Stimulated activated CD8-positive, alpha-beta memory T cell treated with anti-CD3 and anti-CD28 coated beads, Interleukin-4, amount 100 ng/mL, for 4 hours (primary cell): ENCODE results near the gene ECEL1.

Experiments used
- DNase-seq, 2 donors: peaks; one replicate each; pipeline ENCODE4 v3.0.0-alpha.2; 2020; ENCODE audit warnings: low read depth in 2 of 2, low spot score in 1 of 2

Gene ECEL1

DNA sequence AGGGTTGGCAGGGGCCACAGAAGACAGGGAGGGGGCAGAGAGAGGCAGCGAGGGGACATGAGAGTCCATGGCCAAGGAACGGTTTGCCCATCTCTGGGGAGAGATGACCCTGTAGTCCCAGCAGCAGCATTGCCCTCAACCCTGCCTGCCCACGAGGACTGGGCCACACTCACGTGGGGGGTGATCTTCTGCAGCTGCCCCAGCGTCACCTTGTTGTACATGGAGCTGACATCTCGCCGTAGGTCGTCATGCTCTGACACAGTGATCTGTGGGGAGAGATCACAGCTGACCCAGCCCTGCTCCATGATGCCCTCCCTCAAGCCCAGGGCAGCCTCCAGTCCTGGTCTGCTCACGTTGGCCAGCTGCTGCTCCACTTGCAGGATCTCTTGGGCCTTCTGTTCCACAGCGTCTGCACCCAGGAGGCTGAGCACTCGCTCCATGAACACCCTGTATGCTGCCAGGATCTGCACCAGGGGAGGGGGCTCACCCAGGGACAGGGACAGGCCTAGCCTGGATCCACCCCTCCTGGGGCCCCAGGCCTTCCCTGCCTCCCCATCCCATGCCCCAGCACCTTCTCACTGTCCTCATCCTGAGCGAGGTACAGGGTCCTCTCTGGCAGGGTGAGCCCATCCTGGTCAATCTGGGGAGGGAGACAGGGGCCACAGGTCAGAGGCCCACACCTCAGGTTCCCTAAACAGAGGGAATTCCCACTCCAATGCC lies 2.8 kb downstream of the ECEL1 start:
- DNase-seq, result no peak

DNA sequence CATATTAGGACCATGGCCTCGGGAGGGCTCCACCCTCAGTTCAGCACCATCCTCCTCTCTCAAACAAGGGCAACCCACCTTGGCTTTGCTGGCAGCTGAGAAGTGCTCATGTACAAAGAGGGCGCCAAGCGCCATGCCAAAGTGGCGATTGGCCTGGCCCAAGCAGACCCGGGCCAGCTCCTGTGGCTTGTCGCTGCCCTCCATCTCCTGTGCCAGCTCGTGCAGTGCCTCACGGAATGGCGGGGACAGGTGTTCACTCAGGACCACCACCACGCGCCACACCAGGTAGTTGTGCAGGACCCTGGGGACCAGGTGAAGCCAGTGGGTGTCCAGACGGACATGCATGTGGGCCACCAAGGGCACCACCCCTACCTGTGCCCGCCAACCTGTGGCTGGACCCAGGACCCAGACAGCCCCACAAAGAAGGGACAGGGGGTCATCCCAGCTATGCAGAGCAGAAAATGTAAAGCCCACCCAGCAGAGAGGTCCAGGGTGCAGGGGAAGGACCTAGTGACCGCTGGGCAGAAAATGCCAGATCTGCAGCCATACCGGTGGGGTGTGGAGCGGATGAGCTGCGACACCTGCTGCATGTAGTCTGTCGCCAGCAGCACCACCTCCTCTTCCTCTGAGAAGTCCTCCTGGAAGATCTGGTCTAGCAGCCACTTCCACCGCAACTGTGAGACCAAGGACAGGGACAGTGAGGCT lies 3.6 kb downstream of the ECEL1 start:
- no peak for DNase-seq

DNA sequence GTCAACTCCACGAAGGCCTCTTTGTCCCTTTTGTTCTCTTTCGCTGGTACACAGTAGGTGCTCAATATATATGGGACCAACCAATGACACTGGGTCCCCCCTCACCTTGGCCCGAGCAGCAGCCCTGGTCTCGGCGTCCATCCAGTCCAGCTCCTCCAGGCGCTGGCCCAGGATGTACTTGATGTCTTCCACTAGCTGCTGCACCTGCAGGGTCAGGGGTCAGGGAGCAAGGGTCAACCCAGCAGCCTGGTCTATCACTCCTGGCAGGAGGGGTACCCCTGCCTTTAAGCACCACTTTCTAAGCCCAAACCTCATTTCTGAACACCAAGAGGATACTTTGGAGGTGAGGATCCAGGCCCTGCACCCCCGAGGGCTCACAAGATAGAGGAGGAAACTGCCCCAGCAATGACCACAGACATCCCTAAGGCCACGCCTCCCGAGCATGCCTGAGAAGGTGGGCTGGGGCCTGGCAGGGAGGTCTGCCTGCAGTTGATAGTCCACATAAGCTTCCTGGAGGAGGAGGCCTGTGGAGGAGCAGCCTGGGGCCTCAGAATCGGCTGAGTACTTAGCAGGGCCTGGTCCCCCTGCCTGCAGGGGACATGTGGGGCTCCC lies 4.2 kb downstream of the ECEL1 start:
- DNase-seq, result no peak

DNA sequence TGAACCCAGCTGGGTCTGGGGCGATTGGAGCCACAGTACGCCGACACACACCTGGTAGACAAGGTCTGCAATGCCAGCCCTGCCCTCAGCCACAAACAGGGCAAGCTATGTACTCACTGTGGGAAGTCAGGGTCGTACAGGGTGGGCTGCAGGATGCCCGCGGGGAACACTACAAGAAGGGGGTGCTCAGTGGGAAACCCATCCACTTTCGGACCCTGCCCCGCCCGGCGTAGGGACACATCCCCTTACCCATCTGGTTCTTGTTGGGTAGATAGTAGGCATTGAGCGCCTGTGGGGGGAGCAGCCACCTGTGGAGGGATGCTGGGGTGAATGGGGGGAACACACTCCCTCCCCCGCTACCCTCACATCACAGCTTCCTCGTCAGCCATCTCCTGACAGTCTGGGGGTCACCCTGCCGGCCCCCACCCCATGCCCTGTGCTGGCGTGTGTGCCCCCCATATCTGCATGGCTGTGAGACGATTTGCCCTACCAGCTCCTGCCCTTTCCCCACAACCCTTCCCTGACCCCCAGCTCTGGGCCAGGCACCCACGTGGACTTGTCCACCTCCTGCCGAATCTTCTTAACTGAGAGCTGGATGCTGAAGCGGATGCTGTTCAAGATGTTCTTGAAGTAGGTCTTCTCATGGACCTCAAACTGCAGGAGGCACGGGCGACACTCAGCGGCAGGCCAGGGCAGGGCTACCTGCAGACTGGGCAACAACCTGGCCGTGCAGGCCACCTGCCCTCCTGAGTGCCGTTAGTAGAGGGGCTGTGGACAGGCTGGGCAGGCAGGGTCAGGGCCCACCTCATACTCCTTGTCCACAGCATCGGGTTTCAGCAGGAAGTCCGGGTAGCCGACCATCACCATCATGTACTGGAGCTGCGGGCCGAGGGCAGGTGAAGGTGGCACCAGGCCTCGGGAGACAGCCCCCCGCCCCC lies 5.1 kb downstream of the ECEL1 start:
- no peak for DNase-seq

DNA sequence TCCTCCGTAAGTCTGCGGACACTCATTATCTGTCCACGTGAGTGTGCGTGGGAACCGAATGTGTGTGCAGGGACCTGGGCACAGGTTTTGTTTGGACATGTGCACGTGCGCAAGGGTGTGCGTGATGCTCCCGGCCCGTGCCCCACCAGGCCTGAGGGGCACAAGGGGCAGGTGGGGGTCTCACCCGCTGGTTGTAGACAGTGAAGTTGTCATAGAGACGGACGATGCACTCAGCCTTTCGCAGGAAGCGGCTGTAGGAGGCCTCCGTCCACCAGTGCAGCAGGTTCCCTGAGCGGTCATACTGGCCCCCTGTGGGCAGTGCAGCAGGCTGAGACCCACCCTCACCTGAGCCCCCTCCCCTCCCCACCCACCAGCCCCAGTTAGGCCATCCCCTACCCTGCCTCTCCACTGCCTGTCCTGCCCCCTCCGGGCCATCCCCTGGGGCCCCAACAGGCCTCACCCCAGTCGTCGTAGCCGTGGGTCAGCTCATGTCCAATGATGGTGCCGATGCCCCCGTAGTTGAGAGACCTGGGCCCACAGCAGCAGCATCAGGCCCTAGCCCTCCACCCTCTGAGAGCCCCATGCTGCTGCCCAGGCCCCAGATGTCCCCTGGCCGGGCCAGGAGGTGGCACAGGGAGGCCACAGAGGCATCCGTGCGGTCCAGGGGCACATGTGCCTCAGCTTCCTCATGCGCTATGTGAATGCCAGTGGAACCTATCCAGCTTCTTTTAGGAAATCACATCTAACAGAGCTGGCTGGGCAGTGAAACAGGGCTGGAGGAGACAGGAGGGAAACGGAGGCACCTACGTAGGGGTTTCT lies 6.1 kb downstream of the ECEL1 start:
- DNase-seq, result no peak

DNA sequence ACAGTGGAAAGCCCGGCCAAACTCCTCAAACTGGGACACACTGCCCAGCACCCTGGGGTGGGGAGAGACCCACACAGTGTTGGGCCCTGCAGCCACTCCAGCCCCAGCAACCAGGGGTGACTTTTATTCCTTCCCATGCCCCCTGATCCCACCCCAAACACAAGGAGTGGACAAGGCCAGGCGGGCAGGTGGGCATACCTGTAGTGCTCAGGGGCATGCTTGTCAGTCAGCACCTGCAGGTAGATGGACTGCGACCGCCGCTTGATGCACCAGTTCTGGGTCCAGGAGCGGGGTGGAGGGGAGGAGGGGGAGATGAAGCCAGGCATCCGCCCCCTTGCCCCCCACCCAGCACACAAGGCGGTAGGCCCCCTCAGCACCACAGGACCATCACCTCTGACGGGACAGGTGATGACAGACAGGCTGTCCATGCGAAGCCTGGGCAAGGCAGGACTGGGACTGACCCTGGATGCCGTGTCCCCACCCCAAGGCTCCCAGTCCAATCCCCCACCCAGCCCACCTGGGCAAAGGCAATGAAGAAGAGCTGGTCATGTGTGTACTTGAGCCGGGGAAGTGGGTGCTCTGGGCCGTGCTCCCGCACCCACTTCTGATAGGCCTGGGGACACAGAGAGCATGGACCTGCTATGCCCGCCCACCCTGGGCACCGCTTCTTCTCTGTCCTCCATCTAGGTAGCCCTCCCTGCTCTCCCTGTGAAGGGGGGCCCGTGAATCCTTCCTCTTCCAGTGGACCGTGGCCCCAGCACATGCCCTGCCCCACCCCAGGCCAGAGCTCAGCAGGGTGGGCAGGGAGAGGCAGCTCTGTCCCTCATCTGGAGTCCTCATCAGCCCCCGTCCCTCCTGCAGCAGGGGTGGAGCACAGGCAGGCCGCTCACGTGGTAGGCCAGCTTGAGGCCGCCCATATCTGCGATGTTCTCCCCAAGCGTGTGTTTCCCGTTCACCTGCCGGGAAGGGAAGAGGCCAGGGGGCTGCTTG lies 7.1 kb downstream of the ECEL1 start:
- no peak for DNase-seq

DNA sequence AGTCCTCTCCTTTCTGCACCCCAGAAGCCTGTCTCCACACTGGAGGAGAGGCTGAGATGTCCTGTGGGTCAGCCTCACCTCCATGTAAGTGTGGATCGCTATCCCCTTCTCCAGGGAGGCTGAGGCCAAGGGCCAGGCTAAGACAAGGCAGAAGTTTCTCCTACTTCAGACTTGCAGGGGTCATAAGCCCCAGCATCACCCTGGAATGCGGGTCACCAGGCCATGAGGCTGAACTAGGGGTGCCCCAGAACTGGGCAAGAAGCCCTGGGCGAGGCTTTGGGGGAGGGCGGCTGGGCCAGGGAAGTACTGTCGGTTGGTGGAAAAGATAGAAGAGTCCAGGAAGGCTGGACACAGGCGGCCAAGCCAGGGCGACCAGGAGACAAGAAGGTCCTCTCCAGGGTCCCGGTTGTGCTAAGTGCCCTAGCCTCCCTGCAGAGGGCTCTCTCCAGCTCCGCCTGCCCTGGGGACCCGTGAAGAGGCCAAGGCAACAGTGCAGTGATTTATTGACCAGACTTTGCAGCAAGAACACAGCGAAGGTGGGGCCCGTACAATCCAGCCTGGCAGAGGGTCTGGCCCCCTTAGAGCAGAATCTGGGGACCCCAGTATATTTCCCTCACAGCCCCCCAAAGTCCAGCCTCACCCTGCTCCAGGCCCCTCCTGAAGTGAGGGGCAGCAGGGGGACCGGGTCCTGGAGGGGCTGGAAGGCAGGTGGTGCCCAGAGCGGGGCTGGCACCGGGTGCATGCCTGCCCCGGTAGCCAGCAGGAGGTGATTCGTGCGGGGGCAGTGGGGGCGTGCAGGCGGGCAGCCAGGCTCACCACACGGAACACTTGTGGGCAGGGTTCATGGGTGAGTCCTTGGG lies 8.1 kb downstream of the ECEL1 start:
- no peak for DNase-seq

DNA sequence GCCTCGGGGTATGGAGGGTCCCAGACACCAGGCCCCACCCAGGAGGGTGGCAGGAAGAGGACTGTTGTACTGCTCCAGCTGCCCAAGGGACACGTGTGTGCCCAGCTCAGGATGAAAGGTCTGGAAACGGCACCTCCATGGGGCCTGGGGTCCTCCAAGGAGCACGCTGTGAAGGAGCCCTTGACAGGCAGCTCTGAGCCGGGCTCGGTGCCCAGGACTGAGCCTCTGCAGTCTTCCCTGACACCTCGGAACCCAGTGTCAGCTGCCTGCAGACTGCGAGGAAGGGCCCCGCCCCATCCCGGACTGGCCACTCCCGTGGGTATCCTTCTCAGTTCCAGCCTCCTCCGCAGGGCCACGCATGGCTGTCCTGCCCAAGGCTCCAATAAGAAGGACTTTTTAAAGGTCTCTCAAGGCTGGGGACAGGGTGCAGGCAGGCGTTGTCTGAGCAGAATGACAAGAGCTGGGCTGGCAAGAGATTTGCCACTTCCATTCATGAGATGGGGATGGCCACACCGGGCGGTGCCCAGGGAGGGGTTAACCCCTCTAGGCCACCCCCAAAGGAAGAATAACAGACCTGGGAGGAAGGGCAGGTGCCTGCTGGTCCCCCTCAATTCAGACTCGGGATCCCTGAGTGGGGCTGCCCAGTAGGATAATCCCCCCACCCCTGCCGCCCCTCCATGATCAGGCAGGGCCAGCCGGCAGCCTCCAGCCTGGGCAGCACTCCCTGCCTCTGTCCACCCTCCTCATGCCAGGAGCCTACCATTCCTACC lies 8.9 kb downstream of the ECEL1 start:
- DNase-seq, result no peak

DNA sequence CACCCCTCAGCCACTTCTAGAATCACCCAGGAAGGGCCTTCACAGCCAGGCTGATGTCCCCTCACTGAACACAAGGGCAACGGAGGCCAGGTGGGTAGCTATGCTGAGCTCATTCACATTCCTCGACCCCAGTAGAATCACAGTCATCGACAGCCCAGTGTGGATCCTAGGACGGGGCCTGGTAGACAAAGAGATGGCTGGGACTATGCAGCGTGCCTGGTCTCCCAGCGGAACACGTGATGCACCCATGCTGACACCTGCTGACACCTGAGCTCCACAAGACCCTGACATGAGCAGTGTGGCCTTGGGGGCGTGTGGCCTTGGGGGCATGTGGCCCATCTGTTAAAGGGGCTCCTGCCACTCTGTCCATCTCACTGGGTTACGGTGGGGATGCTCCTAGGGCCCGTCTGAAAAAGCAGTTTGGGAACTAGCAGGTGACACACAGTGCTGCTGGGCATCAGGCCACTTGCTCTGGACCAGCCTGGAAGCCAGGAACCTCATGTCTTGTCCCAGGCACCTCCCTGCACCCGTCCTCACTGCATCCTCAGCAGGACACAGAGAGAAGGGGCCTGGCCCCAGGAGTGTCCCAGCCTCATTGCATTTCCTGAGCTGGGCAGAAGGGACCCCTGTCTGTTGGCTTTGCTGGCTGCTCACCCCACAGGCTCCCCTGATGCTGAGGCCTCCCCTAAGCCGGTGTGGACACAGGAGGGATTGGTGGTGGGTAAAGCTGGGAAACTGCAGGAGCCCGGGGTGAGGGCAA lies 9.7 kb downstream of the ECEL1 start:
- DNase-seq, result no peak

DNA sequence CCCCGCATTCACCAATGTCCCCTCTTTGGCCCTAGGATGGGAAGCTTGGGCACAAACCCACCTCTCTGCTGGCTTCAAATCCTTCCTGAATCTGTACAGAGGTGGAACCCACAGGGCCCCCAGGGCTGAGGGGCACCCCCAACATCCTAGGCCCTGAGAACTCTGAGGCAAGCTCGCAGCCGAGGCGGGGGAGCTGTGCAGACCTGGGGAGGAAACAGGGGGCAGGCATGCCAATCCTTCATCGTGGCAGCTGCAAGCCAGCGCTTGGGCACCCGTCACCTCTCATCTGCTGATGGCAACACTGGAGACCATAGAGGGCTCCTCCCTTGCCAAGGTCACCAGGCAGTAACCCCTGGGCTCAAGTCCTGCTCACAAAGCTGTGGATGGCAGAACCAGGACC lies 10.8 kb downstream of the ECEL1 start:
- no peak for DNase-seq

DNA sequence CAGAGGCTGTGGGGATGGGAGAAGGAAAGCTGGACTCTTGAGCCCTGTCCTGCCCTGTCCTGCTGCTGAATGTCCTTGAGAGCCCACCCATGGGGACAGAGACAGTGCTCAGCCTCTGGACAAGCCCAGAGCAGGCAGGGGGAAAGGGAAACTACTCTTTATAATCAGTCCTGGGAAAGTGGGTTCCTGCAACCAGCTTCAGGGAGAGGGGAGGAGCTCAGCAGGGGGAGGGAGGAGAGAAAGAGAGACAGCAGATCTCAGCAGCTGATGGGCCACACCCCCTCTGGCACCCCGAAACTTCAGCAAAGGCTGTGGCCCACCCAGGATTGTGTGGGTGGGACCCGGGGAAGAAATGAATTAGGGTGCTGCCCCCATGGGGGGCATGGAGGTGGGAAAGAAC lies 11.6 kb downstream of the ECEL1 start:
- no peak for DNase-seq

DNA sequence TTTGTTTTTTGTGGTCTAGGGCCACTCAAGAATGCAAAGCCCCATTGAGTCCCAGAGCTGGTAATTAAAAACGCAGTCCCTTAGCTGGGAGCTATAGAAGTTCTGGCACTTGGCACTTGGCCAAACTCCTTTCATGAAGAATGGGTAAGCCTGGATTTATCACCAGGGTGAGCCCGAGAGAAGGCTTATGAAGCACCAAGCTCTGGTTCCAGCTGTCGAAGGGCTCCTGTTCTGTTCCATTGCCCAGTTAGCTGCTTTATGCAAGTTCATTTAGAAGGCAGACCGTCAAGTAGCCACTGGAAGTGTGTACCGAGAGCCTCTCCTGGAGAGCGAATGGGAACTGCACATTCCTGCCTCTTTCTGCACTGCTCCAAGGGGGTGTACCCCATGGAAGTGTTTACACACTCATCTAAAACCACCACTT lies 14.2 kb downstream of the ECEL1 start:
- no peak for DNase-seq

DNA sequence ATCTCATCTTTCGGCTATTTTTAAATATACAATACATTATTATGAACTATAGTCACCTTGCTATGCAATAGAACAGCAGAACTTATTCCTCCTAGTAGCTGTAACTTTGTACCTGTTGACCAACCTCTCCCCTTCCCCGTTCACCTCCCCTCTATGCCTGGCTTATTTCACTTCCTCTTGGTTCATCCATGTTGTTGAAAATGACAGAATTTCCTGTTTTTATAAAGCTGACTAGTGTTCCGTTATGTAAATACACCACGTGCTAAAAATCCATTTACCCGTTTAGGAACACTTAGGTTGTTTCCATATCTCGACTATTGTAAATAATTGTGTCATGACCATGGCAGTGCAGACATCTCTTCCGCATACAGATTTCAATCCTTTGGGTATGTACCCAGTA lies 21.4 kb downstream of the ECEL1 start:
- DNase-seq, result no peak

DNA sequence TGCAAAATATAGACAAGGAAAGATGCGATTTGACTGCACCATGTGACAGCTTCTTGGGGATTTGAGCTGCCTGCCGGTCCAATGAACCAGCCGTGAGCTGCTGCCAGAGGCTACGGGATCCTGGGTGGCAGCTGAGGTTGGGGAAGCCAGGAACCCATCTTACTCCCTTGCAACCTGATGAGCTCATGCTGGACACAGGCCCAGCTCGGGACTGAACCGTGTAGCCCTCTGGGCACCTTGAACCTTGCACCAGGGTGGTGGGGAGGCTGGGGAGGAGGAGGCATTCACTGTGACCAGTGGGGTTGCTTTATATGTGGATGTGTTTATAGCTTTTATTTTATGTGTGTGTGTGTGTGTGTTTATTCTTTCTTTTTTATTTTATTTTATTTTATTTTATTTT lies 22.6 kb downstream of the ECEL1 start:
- DNase-seq, result no peak

DNA sequence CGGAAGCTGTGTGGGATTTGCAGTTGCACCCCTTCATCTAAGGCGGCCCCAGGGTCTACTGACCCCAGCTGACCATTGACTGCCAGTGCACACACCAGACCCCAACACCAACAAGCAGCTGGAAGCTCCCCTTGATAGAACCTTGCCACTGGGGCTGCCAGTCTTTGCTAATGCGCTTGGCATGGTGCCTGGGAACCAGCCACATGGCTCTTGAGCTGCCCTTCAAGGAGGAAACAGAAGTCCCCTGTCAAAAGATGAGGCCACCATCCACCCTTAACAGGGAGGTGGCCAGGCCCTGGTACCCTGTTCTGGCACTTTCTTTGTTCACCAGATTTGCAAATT lies 23.1 kb downstream of the ECEL1 start:
- no peak for DNase-seq

DNA sequence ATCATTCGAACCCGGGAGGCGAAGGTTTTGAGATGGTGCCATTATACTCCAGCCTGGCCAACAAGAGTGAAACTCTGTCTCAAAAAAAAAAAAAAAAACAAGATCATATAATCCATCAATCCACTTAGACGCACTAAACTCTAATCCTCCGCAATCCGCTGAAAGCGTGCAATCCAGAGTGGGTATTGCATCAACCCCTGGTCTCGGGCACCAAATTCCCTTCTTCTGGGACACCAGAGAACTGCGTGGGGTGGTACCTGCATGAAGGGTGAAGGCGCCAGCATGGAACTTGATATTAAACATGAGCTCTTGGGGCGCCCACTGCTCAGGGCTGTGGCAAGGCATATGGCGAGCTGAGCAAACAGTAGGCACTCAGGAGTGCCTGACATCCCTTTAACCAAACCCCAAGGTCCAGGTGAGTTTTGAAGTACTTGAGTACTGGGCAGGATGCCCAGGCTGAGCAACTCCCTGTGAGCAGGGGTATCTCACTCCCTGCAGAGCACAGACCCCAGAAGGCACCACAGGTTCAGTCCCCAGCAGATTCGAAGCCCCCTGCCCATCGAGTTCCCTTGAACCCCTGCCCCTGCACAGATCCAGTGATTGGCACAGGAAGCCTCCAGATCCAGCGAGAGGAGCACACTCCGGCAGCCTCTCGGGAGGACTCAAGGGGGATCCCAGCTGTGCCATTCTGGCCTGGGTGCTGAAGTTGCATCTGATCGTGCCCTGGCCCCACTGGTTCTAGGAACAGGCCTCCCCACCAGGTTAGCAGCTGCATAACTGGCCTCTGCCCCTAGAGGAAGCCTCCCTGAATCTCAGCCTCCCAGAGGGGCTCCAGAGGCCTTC lies 23.7 kb downstream of the ECEL1 start:
- DNase-seq, result no peak
